SKM-1 (cell line): ENCODE results near the gene SKOR1.

Source experiments
- DNase-seq: peaks from one replicate; lab custom pipeline; 2025; ENCODE audit not compliant: unreplicated experiment; lab: John Stamatoyannopoulos, UW

SKOR1 gene

DNA sequence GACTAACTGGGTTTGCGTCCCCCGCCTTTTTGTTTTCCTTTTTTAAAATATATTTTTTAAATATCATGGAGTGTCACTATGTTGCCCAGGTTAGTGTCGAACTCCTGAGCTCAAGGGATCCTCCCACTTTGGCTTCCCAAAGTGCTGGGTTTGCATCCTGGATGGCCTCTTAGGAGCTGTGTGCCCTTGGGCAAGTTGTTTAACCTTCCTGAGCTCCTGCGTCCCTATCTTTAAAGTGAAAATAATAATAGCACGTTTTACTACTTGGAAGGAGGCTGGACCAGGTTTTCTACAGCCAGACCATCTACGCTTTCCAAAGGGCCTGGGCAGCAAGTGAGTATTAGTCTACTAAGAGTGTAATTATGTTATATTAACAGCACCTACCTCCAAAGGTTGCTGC is 58.7 kb downstream of the SKOR1 start:
- no peak for DNase-seq
